Raji (cell line): ENCODE measurements around the gene KAT6B.

Source experiments
- POLR2A ChIP-seq: IDR thresholded peaks from 2 replicates; pipeline ENCODE4 v1.6.1; 2011; ENCODE audit warnings: low read depth, low read length, control low read depth; ENCODE audit not compliant: insufficient read depth

The KAT6B gene

GRCh38 chr10:74917481-74918077 lies 91.2 kb downstream of the KAT6B start:
- TF ChIP-seq POLR2A, result no peak

- TF ChIP-seq POLR2A, result no peak
Measured at GRCh38 chr10:74919671-74920070, 93.3 kb downstream of the KAT6B start.

- TF ChIP-seq POLR2A, result no peak
Measured at GRCh38 chr10:74921744-74922143, 95.3 kb downstream of the KAT6B start.

- no peak for TF ChIP-seq POLR2A
Measured at GRCh38 chr10:74922921-74923320, 96.5 kb downstream of the KAT6B start.

- TF ChIP-seq POLR2A, result no peak
Measured at GRCh38 chr10:74923556-74923955, 97.2 kb downstream of the KAT6B start.

- TF ChIP-seq POLR2A, result no peak
Measured at GRCh38 chr10:74924251-74924963, 98.0 kb downstream of the KAT6B start.

GRCh38 chr10:74925291-74925690 lies 98.9 kb downstream of the KAT6B start:
- no peak for TF ChIP-seq POLR2A

GRCh38 chr10:74925708-74926107 lies 99.3 kb downstream of the KAT6B start:
- TF ChIP-seq POLR2A, result no peak

GRCh38 chr10:74926791-74927585 lies 100.6 kb downstream of the KAT6B start:
- TF ChIP-seq POLR2A, result no peak

- TF ChIP-seq POLR2A, result no peak
Measured at GRCh38 chr10:74927701-74928100, 101.3 kb downstream of the KAT6B start.

GRCh38 chr10:74928742-74929191 lies 102.4 kb downstream of the KAT6B start:
- TF ChIP-seq POLR2A, result no peak

GRCh38 chr10:74929197-74929596 lies 102.8 kb downstream of the KAT6B start:
- no peak for TF ChIP-seq POLR2A

GRCh38 chr10:74930965-74931364 lies 104.6 kb downstream of the KAT6B start:
- no peak for TF ChIP-seq POLR2A

- TF ChIP-seq POLR2A, result no peak
Measured at GRCh38 chr10:74932648-74933047, 106.2 kb downstream of the KAT6B start.

- no peak for TF ChIP-seq POLR2A
Measured at GRCh38 chr10:74934100-74934812, 107.9 kb downstream of the KAT6B start.
